IMR-90 (cell line): ENCODE results near the gene AMOTL1. TPM values are rescaled to one million over a fixed set of nuclear protein-coding genes. Genes with fewer than 3 reads are reported as not detected.

Experiments used
- ATAC-seq: fragments of 200-7000 bp; cut with Tn5 transposase; 2 replicates; pipeline ENCODE4 v1.9.1; 2020; ENCODE audit warnings: low read depth, mild to moderate bottlenecking, moderate library complexity
- BruUV-seq: library from RNA; stranded (reverse); fragments of 400-500 nt; replicated peaks from 2 replicates; lab custom pipeline; 2021; lab: Mats Ljungman, UMichigan
- CTCF ChIA-PET: fragments of 300-600 bp; formaldehyde crosslinking; extraction: SDS; loops from one replicate; lab custom pipeline; 2021; ENCODE audit warnings: antibody characterized with exemption; lab: Yijun Ruan, JAX
- POLR2A ChIA-PET: fragments of 300-600 bp; sonication (Branson Sonifier 250); formaldehyde crosslinking; loops from one replicate; lab custom pipeline; 2022; ENCODE audit warnings: antibody characterized with exemption; ENCODE audit not compliant: unreplicated experiment; lab: Charles Lee
- DNase-seq: peaks from one replicate; pipeline ENCODE4 v3.0.0; 2013
- H2AFZ ChIP-seq: replicated peaks from 2 replicates; pipeline ENCODE3; 2013; ENCODE audit warnings: low read length, mild to moderate bottlenecking; ENCODE audit not compliant: poor library complexity
- H2AK5ac ChIP-seq: 2 replicates; pipeline ENCODE4 v1.6.1; 2013; ENCODE audit warnings: low read depth, low read length, inconsistent platforms
- H2AK9ac ChIP-seq: replicated peaks from 2 replicates; pipeline ENCODE3; 2013; ENCODE audit warnings: mild to moderate bottlenecking, low read depth, low read length, moderate library complexity; ENCODE audit not compliant: poor library complexity
- H2BK120ac ChIP-seq: 2 replicates; pipeline ENCODE4 v1.6.1; 2013; ENCODE audit warnings: low read depth, low read length, inconsistent platforms
- H2BK15ac ChIP-seq: 3 replicates; pipeline ENCODE4 v1.6.1; 2013; ENCODE audit warnings: low read depth, low read length, inconsistent platforms
- H2BK20ac ChIP-seq: 2 replicates; pipeline ENCODE4 v1.6.1; 2013; ENCODE audit warnings: low read depth, mild to moderate bottlenecking, inconsistent platforms, low read length, moderate library complexity
- H2BK5ac ChIP-seq: 2 replicates; pipeline ENCODE4 v1.6.1; 2013; ENCODE audit warnings: mild to moderate bottlenecking, low read depth, low read length, inconsistent platforms; ENCODE audit not compliant: poor library complexity, severe bottlenecking
- H3K14ac ChIP-seq: replicated peaks from 2 replicates; pipeline ENCODE4 v1.6.1; 2013; ENCODE audit warnings: low read depth, low read length, inconsistent platforms
- H3K18ac ChIP-seq: 2 replicates; pipeline ENCODE4 v1.6.1; 2013; ENCODE audit warnings: low read depth, low read length, control low read depth
- H3K23ac ChIP-seq: 2 replicates; pipeline ENCODE4 v1.6.1; 2013; ENCODE audit warnings: low read depth, low read length, inconsistent platforms
- H3K27ac ChIP-seq: 2 replicates; pipeline ENCODE4 v1.5.1; 2013; ENCODE audit warnings: mild to moderate bottlenecking, control low read depth, low read length; ENCODE audit not compliant: insufficient read depth
- H3K27me3 ChIP-seq: 2 replicates; pipeline ENCODE4 v1.6.1; 2013; ENCODE audit warnings: low read length; ENCODE audit not compliant: control insufficient read depth, insufficient read depth
- H3K36me3 ChIP-seq: 2 replicates; pipeline ENCODE4 v1.6.1; 2013; ENCODE audit warnings: low read length, mixed read lengths; ENCODE audit not compliant: control insufficient read depth, insufficient read depth
- H3K4ac ChIP-seq: 2 replicates; pipeline ENCODE4 v1.6.1; 2013; ENCODE audit warnings: low read depth, low read length, inconsistent platforms
- H3K4me1 ChIP-seq: 2 replicates; pipeline ENCODE4 v1.6.1; 2013; ENCODE audit warnings: low read length, mixed read lengths; ENCODE audit not compliant: control insufficient read depth, insufficient read depth
- H3K4me2 ChIP-seq: 2 replicates; pipeline ENCODE4 v1.6.1; 2013; ENCODE audit warnings: low read depth, mild to moderate bottlenecking, control low read depth, low read length, moderate library complexity
- H3K4me3 ChIP-seq: 2 replicates; pipeline ENCODE4 v1.5.1; 2013; ENCODE audit warnings: low read depth, mild to moderate bottlenecking, control low read depth, low read length, moderate library complexity; ENCODE audit not compliant: insufficient read depth
- H3K56ac ChIP-seq: 2 replicates; pipeline ENCODE4 v1.6.1; 2013; ENCODE audit warnings: low read length, inconsistent platforms; ENCODE audit not compliant: insufficient read depth; ENCODE audit errors: extremely low read depth
- H3K79me1 ChIP-seq, 2 experiments: 2 replicates each; pipeline ENCODE4 v1.6.1; 2013; ENCODE audit warnings: low read length in 2 of 2, inconsistent platforms in 1 of 2, low read depth in 1 of 2
- H3K9ac ChIP-seq: 2 replicates; pipeline ENCODE4 v1.6.1; 2013; ENCODE audit warnings: low read depth, low read length, control low read depth
- H3K9me1 ChIP-seq: 2 replicates; pipeline ENCODE4 v1.6.1; 2013; ENCODE audit warnings: low read length, inconsistent platforms; ENCODE audit not compliant: insufficient read depth
- H3K9me3 ChIP-seq: 2 replicates; pipeline ENCODE4 v1.6.1; 2013; ENCODE audit warnings: low read length; ENCODE audit not compliant: control insufficient read depth, insufficient read depth
- H4K20me1 ChIP-seq: 2 replicates; pipeline ENCODE4 v1.6.1; 2013; ENCODE audit warnings: low read length, inconsistent platforms; ENCODE audit not compliant: insufficient read depth
- H4K5ac ChIP-seq: 2 replicates; pipeline ENCODE4 v1.6.1; 2013; ENCODE audit warnings: mild to moderate bottlenecking, low read depth, low read length, control low read depth
- H4K8ac ChIP-seq, 2 experiments: 2 replicates each; pipeline ENCODE4 v1.6.1; 2013; ENCODE audit warnings: low read depth in 2 of 2, low read length in 2 of 2, control low read depth in 1 of 2, inconsistent platforms in 1 of 2
- H4K91ac ChIP-seq: 2 replicates; pipeline ENCODE4 v1.6.1; 2013; ENCODE audit warnings: low read depth, low read length, inconsistent platforms; ENCODE audit not compliant: insufficient read depth
- CEBPB ChIP-seq: IDR thresholded peaks from 2 replicates; pipeline ENCODE4 v1.6.1; 2012; ENCODE audit warnings: low read depth, low read length, improper control_type of control experiment
- CHD1 ChIP-seq: IDR thresholded peaks from 2 replicates; pipeline ENCODE4 v1.6.1; 2012; ENCODE audit warnings: low read depth, low read length, improper control_type of control experiment
- FOS ChIP-seq: fragments of 150-350 bp; IDR thresholded peaks from 2 replicates; pipeline ENCODE4 v1.6.1; 2016; ENCODE audit warnings: low read depth, low read length
- MAFK ChIP-seq: IDR thresholded peaks from 2 replicates; pipeline ENCODE4 v1.6.1; 2012; ENCODE audit warnings: low read depth, low read length, improper control_type of control experiment
- MAZ ChIP-seq: IDR thresholded peaks from 2 replicates; pipeline ENCODE4 v1.6.1; 2012; ENCODE audit warnings: low read depth, mild to moderate bottlenecking, low read length, improper control_type of control experiment, moderate library complexity, borderline replicate concordance
- NFE2L2 ChIP-seq: fragments of 150-350 bp; IDR thresholded peaks from 2 replicates; pipeline ENCODE4 v1.6.1; 2016; ENCODE audit warnings: low read depth, mild to moderate bottlenecking, low read length
- POLR2A ChIP-seq: IDR thresholded peaks from 2 replicates; pipeline ENCODE4 v1.6.1; 2012; ENCODE audit warnings: mild to moderate bottlenecking, low read depth, low read length
- RAD21 ChIP-seq: IDR thresholded peaks from 2 replicates; pipeline ENCODE4 v1.6.1; 2012; ENCODE audit warnings: low read length, improper control_type of control experiment
- RCOR1 ChIP-seq: IDR thresholded peaks from 2 replicates; pipeline ENCODE4 v1.6.1; 2012; ENCODE audit warnings: mild to moderate bottlenecking, low read length, improper control_type of control experiment; ENCODE audit not compliant: insufficient replicate concordance
- SMC3 ChIP-seq: fragments of 150-350 bp; IDR thresholded peaks from 2 replicates; pipeline ENCODE4 v1.6.1; 2016; ENCODE audit warnings: low read depth, mild to moderate bottlenecking, antibody characterized with exemption, low read length, moderate library complexity
- WGBS, 2 experiments: methylation state at CpG; one replicate each; pipeline versions ENCODE4 v1.1.5 to v1.1.7; 2013; ENCODE audit warnings: missing lambda C conversion rate in 2 of 2; ENCODE audit not compliant: insufficient read length in 1 of 2; ENCODE audit errors: extremely low coverage in 2 of 2; 5-methylcytosine and 5-hydroxymethylcytosine counted together
- dilution Hi-C: fragments of 300-500 bp; cut with HindIII; formaldehyde crosslinking; loops from one replicate; pipeline ENCODE4 v1.14.3; 2018; ENCODE audit warnings: low sequenced_read_pairs; ENCODE audit not compliant: unreplicated experiment
- in situ Hi-C: fragments of 300-500 bp; cut with MboI; formaldehyde crosslinking; loops from 3 replicates; pipeline ENCODE4 v1.14.3; 2019; ENCODE audit warnings: low sequenced_read_pairs, inconsistent platforms, mixed read lengths
- intact Hi-C: fragments of 100-400 bp; cut with micrococcal nuclease; formaldehyde crosslinking; loops from 2 replicates; pipeline ENCODE4 v1.10.0; 2022
- polyA plus RNA-seq, 3 experiments: library from polyadenylated mRNA; depleted of rRNA; stranded (reverse); fragments of >200 nt; gene quantifications; 2 replicates each; pipeline ENCODE4 v1.2.3, GENCODE V29; 2012; ENCODE audit warnings: low replicate concordance in 1 of 3
- total RNA-seq: library from RNA; depleted of rRNA; stranded (reverse); fragments of >200 nt; gene quantifications from 2 replicates; pipeline ENCODE4 v1.2.3, GENCODE V29; 2012
- TF ChIP-seq, protein P1 (sequence below): fragments of 150-350 bp; IDR thresholded peaks from 2 replicates; pipeline ENCODE4 v1.6.1; 2016; ENCODE audit warnings: low read depth, mild to moderate bottlenecking, low read length, moderate library complexity, borderline replicate concordance
- TF ChIP-seq, protein P2 (sequence below): conservative IDR thresholded peaks from 2 replicates; pipeline ENCODE4 v1.5.1; 2012; ENCODE audit warnings: mild to moderate bottlenecking, low read depth, low read length, improper control_type of control experiment
- TF ChIP-seq, protein P3 (sequence below): fragments of 150-350 bp; IDR thresholded peaks from 2 replicates; pipeline ENCODE4 v1.6.1; 2017; ENCODE audit warnings: mild to moderate bottlenecking, antibody characterized with exemption, low read length, low read depth

The AMOTL1 gene
- total and polyA plus RNA-seq, 2 of the 4 experiments (the other 2 are of a cell fraction), result 18.6 to 49.5 TPM

DNA sequence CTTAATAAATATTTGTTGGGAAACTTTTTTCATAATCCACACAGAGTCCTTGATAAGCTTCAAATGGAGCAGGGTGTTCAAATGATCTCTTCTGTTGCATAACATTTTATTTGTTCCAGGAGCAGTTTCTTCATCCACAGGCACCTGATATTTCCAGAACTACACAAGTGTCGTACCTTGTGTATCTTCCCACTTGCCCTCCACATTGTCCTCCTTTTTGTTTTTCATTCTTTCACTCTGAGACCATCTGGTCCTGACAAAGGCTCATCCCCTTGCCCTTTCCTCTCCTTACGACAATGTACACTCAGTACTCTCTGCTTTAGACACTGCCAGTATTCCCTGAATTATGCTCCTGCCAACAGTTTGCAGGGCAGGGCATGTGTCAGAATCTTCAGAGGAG lies 5.2 kb upstream of the AMOTL1 start:
- Histone ChIP-seq H3K27me3 (no peaks in the 10 kb centered on the region), H3K4ac (no peak overlapping the region), H2AK5ac (peak overlapping the region; percentile 51; the same call in 1 of the 2 replicates), H2AFZ (no peak overlapping the region), H2BK20ac (no peak overlapping the region), H2BK120ac (no peak overlapping the region), H3K9me1 (no peaks in the 10 kb centered on the region), H3K14ac (no peak overlapping the region), H3K36me3 (no peaks in the 10 kb centered on the region), H3K23ac (no peak overlapping the region), H3K27ac (no peak overlapping the region), H4K5ac (no peak overlapping the region), H3K9me3 (no peaks in the 10 kb centered on the region), H3K56ac (no peak overlapping the region), H2AK9ac (no peak overlapping the region), H2BK5ac (no peak overlapping the region), H3K9ac (no peak overlapping the region), H2BK15ac (no peak overlapping the region), H3K4me3 (no peak overlapping the region), H4K20me1 (no peaks in the 10 kb centered on the region), H3K4me2 (no peak overlapping the region), H4K91ac (no peak overlapping the region), H3K79me1 (no peaks in the 10 kb centered on the region), H3K4me1 (peaks cover 9% of the 10 kb centered on the region), H4K8ac (no peak overlapping the region), H3K18ac (no peak overlapping the region)
- dilution Hi-C loops (no loop called here), in situ Hi-C loops (loop anchor here (25.0 kb wide), 1 partner anchor 626 kb away; the partner anchor contains the start of gene PANX1), intact Hi-C loops (no loop called here)
- TF ChIP-seq MAZ (no peak), RCOR1 (no peak), POLR2A (no peak), NFE2L2 (no peak), CHD1 (no peak), FOS (no peak), MAFK (no peak), CEBPB (no peak), RAD21 (no peak), SMC3 (no peak)
- TF ChIP-seq, protein P1, sequence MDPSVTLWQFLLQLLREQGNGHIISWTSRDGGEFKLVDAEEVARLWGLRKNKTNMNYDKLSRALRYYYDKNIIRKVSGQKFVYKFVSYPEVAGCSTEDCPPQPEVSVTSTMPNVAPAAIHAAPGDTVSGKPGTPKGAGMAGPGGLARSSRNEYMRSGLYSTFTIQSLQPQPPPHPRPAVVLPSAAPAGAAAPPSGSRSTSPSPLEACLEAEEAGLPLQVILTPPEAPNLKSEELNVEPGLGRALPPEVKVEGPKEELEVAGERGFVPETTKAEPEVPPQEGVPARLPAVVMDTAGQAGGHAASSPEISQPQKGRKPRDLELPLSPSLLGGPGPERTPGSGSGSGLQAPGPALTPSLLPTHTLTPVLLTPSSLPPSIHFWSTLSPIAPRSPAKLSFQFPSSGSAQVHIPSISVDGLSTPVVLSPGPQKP, result no peak
- TF ChIP-seq, protein P2, sequence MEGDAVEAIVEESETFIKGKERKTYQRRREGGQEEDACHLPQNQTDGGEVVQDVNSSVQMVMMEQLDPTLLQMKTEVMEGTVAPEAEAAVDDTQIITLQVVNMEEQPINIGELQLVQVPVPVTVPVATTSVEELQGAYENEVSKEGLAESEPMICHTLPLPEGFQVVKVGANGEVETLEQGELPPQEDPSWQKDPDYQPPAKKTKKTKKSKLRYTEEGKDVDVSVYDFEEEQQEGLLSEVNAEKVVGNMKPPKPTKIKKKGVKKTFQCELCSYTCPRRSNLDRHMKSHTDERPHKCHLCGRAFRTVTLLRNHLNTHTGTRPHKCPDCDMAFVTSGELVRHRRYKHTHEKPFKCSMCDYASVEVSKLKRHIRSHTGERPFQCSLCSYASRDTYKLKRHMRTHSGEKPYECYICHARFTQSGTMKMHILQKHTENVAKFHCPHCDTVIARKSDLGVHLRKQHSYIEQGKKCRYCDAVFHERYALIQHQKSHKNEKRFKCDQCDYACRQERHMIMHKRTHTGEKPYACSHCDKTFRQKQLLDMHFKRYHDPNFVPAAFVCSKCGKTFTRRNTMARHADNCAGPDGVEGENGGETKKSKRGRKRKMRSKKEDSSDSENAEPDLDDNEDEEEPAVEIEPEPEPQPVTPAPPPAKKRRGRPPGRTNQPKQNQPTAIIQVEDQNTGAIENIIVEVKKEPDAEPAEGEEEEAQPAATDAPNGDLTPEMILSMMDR, result no peak
- TF ChIP-seq, protein P3, sequence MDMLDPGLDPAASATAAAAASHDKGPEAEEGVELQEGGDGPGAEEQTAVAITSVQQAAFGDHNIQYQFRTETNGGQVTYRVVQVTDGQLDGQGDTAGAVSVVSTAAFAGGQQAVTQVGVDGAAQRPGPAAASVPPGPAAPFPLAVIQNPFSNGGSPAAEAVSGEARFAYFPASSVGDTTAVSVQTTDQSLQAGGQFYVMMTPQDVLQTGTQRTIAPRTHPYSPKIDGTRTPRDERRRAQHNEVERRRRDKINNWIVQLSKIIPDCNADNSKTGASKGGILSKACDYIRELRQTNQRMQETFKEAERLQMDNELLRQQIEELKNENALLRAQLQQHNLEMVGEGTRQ, result no peak
- POLR2A ChIA-PET, result no interaction called here
- 78% methylated on average over 1 of the region's 2 CpGs; no CpG with 5 or more reads in 1 of the 2 experiments for WGBS, 2 experiments
- CTCF ChIA-PET, result interaction anchor here (1.3 kb wide), 1 partner anchor 22 kb away, joined by 5 read pairs; no protein-coding TSS in a partner anchor
- ATAC-seq (no peak), DNase-seq (no peak)
- BruUV-seq, result no TSS peak
